ENCODE measurements around the gene METTL16.

Gene METTL16

DNA sequence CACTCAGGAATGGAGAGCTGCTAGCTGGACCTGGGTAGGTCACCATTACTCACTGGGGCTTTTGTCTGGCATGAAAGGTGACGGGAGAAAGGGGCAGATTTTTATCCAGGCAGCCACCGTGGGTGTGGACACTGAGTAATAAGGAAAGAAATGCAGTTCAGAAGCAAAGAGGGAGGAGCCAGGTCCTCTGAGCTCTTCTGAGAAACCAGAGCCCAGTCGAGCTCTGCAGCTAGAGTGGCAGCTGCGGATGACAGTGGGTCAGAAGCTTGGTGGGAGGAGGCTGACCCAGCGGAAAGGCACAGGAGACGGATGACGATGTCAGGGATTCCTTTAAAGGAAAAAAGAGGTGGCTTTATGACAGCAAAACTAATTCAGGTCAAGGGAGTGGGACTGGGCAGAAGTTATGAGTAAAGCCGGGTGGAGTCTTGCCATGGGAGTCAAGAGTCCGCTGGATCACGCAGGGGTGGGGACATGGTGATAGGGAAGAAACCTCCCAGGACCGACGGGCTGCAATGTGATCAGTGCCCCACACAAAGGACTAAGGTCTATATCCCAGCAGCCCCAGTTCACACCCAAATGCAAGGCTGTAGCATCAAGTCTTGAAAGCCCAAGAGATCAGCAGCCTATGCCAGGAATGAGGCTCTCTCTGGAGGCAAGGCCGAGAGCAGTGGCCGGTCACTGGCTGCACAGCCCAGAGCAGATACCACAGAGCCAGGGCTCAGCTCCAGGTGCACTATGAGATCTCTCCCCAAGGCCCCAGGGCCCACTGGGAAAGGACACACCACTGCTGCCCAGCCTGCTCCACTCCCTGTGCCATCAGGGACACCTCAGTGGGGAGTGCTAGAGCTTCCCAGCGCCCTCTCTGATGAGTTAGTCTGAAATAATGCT lies 104.5 kb downstream of the METTL16 start:
- peak; percentile 86 for DNase-seq (ENCODE audit: low read depth)
- TF ChIP-seq, protein P1, sequence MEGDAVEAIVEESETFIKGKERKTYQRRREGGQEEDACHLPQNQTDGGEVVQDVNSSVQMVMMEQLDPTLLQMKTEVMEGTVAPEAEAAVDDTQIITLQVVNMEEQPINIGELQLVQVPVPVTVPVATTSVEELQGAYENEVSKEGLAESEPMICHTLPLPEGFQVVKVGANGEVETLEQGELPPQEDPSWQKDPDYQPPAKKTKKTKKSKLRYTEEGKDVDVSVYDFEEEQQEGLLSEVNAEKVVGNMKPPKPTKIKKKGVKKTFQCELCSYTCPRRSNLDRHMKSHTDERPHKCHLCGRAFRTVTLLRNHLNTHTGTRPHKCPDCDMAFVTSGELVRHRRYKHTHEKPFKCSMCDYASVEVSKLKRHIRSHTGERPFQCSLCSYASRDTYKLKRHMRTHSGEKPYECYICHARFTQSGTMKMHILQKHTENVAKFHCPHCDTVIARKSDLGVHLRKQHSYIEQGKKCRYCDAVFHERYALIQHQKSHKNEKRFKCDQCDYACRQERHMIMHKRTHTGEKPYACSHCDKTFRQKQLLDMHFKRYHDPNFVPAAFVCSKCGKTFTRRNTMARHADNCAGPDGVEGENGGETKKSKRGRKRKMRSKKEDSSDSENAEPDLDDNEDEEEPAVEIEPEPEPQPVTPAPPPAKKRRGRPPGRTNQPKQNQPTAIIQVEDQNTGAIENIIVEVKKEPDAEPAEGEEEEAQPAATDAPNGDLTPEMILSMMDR (conservative IDR thresholded peaks at IDR 0.05; ENCODE audit: low read length): no peak
- H3K4me3 ChIP-seq (ENCODE audit: low read length): no peak overlapping the region

DNA sequence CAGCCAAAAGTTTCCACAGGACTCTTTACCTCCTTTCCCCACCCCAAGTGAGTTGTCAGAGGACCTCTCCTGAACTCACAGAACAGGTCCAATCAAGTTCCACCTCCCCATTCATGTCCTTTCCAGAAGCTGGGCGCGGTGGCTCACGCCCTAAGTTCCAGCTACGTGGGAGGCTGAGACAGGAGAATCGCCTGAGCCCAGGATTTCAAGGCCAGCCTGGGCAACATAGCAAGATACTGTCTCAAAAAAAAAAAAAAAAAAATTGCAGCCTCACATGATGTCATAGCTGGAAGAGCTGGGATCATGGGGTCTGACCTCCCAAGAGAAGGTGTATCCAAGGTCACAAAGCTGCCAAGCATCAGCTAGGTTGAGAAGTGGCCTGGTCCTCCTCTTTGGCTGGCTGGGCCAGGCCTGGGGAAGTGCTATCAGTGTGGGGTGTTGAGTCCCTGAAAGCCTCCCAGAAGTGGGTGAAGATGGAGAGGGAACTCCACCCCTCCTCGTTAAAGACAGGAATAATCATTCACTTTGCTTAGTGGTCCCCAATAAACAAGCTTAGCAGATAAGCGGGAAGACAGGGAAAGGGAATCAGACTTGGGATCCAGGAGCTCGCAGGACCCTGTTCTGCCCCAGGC lies 105.3 kb downstream of the METTL16 start:
- TF ChIP-seq, protein P1 (conservative IDR thresholded peaks at IDR 0.05; ENCODE audit: low read length): no peak
- DNase-seq (ENCODE audit: low read depth): no peak
- H3K4me3 ChIP-seq (ENCODE audit: low read length): no peak overlapping the region

DNA sequence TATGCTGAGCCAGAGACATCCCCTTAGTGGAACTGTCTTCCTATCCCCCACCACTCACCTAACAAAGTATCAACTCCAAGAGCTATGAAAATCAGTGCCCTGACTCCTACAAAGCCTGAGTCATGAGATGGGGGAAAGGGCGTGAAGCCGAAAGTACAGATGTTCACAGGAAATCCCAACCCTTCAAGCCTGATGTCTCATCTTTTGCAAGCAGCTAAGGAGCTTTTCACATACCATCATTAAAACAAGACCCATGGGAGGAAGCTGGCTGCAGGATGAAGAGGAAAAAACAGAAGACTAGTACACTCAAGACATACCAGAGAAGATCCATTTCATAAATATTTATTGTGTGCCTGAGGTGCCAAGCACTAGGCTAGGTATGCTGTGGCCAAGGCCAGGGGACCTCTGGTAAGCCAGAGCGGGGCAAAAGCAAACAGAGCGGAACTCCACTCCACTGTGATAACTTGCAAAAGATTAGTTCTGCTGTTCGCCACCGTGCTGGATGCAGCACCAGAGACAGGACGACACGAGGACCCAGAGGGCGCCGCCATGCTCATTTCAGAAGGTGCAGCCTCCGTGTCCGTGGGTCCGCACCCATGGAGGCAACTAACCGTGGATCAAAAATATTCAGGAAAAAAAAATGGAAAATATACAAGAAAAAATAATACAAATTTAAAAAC lies 106.3 kb downstream of the METTL16 start:
- DNase-seq (ENCODE audit: low read depth): peak; percentile 94
- TF ChIP-seq, protein P1 (conservative IDR thresholded peaks at IDR 0.05; ENCODE audit: low read length): no peak
- no peak overlapping the region for H3K4me3 ChIP-seq (ENCODE audit: low read length)

DNA sequence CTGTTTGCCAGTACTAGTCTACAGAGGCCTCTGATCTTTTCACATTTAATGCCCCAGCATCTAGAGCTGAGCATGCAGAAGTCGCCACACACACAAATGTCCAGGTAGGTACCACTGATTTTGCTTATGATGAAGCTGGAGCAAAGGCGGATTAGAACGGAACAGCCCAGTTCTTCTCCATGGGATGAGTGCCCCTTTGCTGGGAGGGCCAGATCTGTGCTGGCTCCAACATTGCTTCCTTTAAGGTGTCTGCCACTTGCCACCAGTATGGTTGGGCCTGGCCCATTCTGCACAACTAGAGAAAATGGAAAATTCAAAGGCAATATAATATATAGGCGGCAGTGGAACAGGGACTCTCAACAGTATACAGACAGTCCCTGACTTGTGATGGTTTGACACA lies 108.6 kb downstream of the METTL16 start:
- DNase-seq (ENCODE audit: low read depth): no peak
- TF ChIP-seq, protein P1 (conservative IDR thresholded peaks at IDR 0.05; ENCODE audit: low read length): no peak
- H3K4me3 ChIP-seq (ENCODE audit: low read length): no peak overlapping the region

DNA sequence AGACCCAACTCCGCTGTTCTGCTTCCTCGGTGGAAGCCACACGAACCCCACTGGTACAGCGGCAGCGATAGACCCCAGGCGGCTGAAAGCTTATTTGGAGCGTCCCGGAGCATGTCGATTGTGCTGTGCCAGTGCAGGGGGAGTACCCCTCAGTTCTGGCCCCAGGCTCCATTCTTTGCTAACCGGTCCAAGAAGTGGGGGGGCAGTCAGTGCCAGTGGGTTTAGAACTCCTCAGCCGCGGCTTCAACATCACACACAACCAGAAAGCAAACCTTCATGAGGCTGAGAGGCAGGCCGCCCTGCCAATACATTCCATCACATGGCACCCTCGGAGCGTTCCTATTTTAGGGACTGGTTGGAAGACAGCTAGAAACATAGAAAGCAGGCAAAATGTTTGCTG lies 109.1 kb downstream of the METTL16 start:
- TF ChIP-seq, protein P1 (conservative IDR thresholded peaks at IDR 0.05; ENCODE audit: low read length): no peak
- peak overlapping the region; percentile 59 for H3K4me3 ChIP-seq (ENCODE audit: low read length)

DNA sequence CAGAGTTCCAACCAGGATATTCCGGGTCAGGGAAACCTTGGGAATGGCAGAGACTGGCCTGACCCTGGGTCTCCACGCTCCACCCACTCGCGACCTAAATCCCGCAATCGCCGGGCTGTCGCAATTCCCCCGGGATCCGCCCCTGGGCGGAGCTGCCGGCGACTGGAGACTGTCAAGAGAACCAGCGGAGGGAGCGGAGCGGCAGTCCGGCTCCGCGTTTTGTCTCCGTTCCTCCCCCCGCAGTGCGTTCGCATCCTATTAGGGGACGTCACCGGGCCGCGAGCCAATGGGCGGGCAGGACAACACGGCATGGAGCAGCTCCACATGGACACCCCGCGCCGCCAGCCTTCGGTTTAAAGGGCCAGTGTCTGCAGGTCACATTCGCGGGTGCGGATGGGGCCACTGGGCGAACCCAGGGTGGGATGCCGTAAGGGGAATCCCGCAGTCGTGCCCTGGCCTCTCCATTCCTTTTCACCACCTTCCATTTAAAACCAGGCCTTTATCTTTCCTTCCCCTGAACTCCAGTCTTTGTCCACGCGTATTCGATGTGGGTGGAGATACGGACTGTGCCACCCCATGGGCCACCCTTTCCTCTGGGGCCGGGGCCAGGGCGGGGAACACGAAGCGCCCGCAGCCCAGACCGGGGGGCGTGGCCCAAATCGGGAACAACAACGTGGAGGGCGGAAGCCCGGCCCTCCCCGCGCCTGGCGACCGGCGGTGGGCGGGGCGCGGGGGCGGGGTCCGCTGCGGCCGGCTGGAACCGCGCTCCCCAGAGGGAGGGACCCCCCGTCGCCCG lies 110.1 kb downstream of the METTL16 start:
- peak overlapping the region; percentile 78 for H3K4me3 ChIP-seq (ENCODE audit: low read length)
- TF ChIP-seq, protein P1 (conservative IDR thresholded peaks at IDR 0.05; ENCODE audit: low read length): no peak

More for the DNA sequence above, 109.1 kb downstream of the METTL16 start:
- no peak for DNase-seq (ENCODE audit: low read depth)

More for the DNA sequence above, 110.1 kb downstream of the METTL16 start:
- peak; percentile 100 for DNase-seq (ENCODE audit: low read depth)
